ENCODE data around the gene FUT8.
"Not testable (repeated sequence)": the region's sequence is repeated elsewhere in the genome, so short reads cannot be mapped to it uniquely, and the experiment has no call there.

FUT8 gene

DNA sequence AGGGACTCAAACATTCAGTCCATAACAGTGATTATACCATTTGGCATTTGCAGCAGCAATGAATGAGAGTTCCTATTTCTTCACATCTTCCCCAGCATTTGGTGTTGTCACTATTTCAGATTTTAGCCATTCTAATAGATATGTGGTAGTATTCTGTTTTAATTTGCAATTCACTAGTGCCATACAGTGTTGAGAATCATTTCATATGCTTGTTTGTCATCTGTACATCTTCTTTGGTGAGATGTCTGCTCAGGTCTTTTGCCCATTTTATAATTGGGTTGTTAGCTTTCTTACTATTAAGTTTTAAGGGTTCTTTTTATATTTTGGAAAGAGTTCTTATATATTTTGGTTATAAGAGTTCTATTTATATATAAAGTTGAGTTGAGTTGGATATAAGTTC lies 276.5 kb downstream of the FUT8 start:
- no peaks in the 10 kb centered on the region for H3K27me3 ChIP-seq (ENCODE audit: insufficient read depth, low read length, poor library complexity, severe bottlenecking)
- peaks cover 3% of the 10 kb centered on the region for H3K36me3 ChIP-seq (ENCODE audit: insufficient read depth, low read length)
- H3K79me2 ChIP-seq (ENCODE audit: insufficient read depth, low read length), result no peaks in the 10 kb centered on the region
- no peak overlapping the region for H3K9ac ChIP-seq (ENCODE audit: low read depth, low read length, poor library complexity, severe bottlenecking)
- H3F3A ChIP-seq (ENCODE audit: low read depth), result no peaks in the 10 kb centered on the region
- H3K9me2 ChIP-seq (replicated peaks; ENCODE audit: low read depth, low read length), result no peaks in the 10 kb centered on the region
- no peak overlapping the region for H2AFZ ChIP-seq (ENCODE audit: low read length)
- no peak overlapping the region for H3K4me3 ChIP-seq (ENCODE audit: low read length, poor library complexity, severe bottlenecking)
- no peaks in the 10 kb centered on the region for H3K4me1 ChIP-seq (ENCODE audit: insufficient read depth, low read length, poor library complexity, severe bottlenecking)
- no peaks in the 10 kb centered on the region for H4K20me1 ChIP-seq (ENCODE audit: insufficient read depth, low read length, poor library complexity, severe bottlenecking)
- no peak overlapping the region for H3K4me2 ChIP-seq (ENCODE audit: low read depth, low read length, poor library complexity, severe bottlenecking)
- TF ChIP-seq EZH2phosphoT487 (IDR thresholded peaks at IDR 0.05; ENCODE audit: borderline replicate concordance), result no peak
- TF ChIP-seq, protein P1, sequence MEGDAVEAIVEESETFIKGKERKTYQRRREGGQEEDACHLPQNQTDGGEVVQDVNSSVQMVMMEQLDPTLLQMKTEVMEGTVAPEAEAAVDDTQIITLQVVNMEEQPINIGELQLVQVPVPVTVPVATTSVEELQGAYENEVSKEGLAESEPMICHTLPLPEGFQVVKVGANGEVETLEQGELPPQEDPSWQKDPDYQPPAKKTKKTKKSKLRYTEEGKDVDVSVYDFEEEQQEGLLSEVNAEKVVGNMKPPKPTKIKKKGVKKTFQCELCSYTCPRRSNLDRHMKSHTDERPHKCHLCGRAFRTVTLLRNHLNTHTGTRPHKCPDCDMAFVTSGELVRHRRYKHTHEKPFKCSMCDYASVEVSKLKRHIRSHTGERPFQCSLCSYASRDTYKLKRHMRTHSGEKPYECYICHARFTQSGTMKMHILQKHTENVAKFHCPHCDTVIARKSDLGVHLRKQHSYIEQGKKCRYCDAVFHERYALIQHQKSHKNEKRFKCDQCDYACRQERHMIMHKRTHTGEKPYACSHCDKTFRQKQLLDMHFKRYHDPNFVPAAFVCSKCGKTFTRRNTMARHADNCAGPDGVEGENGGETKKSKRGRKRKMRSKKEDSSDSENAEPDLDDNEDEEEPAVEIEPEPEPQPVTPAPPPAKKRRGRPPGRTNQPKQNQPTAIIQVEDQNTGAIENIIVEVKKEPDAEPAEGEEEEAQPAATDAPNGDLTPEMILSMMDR (conservative IDR thresholded peaks at IDR 0.05; ENCODE audit: low read length), result no peak
- no peaks in the 10 kb centered on the region for H3K9me3 ChIP-seq (ENCODE audit: insufficient read depth, low read depth, low read length)

DNA sequence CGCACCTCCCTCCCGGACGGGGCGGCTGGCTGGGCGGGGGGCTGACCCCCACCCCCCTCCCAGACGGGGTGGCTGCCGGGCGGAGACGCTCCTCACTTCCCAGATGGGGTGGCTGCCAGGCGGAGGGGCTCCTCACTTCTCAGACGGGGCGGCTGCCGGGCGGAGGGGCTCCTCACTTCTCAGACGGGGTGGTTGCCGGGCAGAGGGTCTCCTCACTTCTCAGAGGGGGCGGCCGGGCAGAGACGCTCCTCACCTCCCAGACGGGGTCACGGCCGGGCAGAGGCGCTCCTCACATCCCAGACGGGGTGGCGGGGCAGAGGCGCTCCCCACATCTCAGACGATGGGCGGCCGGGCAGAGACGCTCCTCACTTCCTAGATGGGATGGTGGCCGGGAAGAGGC lies 280.0 kb downstream of the FUT8 start:
- not testable (repeated sequence) for H2AFZ ChIP-seq (ENCODE audit: low read length); H3K27me3 ChIP-seq (ENCODE audit: insufficient read depth, low read length, poor library complexity, severe bottlenecking); H3K79me2 ChIP-seq (ENCODE audit: insufficient read depth, low read length); H3K4me2 ChIP-seq (ENCODE audit: low read depth, low read length, poor library complexity, severe bottlenecking); H3K4me3 ChIP-seq (ENCODE audit: low read length, poor library complexity, severe bottlenecking); H3K36me3 ChIP-seq (ENCODE audit: insufficient read depth, low read length); H3K9me3 ChIP-seq (ENCODE audit: insufficient read depth, low read depth, low read length); H4K20me1 ChIP-seq (ENCODE audit: insufficient read depth, low read length, poor library complexity, severe bottlenecking); H3K9ac ChIP-seq (ENCODE audit: low read depth, low read length, poor library complexity, severe bottlenecking); H3K9me2 ChIP-seq (replicated peaks; ENCODE audit: low read depth, low read length); H3K4me1 ChIP-seq (ENCODE audit: insufficient read depth, low read length, poor library complexity, severe bottlenecking); H3F3A ChIP-seq (ENCODE audit: low read depth)

DNA sequence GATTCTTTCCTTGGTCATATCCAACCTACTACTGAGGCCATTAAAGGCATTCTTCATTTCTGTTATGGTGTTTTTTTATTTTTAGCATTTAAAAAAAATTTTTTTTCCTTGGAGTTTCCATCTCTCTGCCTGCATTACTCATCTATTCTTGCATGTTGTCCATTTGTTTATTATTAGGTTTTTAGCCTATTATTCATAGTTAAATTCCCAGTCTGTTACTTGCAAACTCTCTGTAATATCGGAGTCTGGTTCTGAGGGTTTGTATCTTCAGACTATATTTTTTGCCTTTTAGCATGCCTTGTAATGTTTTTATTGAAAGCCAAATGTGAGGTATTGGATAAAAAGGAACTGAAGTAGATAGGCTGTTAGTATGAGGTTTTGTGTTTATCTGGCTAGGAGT lies 284.3 kb downstream of the FUT8 start:
- H2AFZ ChIP-seq (ENCODE audit: low read length), result no peak overlapping the region
- H3F3A ChIP-seq (ENCODE audit: low read depth), result no peaks in the 10 kb centered on the region
- no peaks in the 10 kb centered on the region for H3K4me1 ChIP-seq (ENCODE audit: insufficient read depth, low read length, poor library complexity, severe bottlenecking)
- no peak overlapping the region for H3K4me2 ChIP-seq (ENCODE audit: low read depth, low read length, poor library complexity, severe bottlenecking)
- H3K79me2 ChIP-seq (ENCODE audit: insufficient read depth, low read length), result no peaks in the 10 kb centered on the region
- TF ChIP-seq, protein P1 (conservative IDR thresholded peaks at IDR 0.05; ENCODE audit: low read length), result no peak
- no peaks in the 10 kb centered on the region for H4K20me1 ChIP-seq (ENCODE audit: insufficient read depth, low read length, poor library complexity, severe bottlenecking)
- H3K27me3 ChIP-seq (ENCODE audit: insufficient read depth, low read length, poor library complexity, severe bottlenecking), result no peaks in the 10 kb centered on the region
- H3K9me3 ChIP-seq (ENCODE audit: insufficient read depth, low read depth, low read length), result peaks cover 5% of the 10 kb centered on the region; the same call in 1 of the 2 replicates
- H3K36me3 ChIP-seq (ENCODE audit: insufficient read depth, low read length), result no peaks in the 10 kb centered on the region
- no peak overlapping the region for H3K4me3 ChIP-seq (ENCODE audit: low read length, poor library complexity, severe bottlenecking)
- H3K9ac ChIP-seq (ENCODE audit: low read depth, low read length, poor library complexity, severe bottlenecking), result no peak overlapping the region
- no peaks in the 10 kb centered on the region for H3K9me2 ChIP-seq (replicated peaks; ENCODE audit: low read depth, low read length)

DNA sequence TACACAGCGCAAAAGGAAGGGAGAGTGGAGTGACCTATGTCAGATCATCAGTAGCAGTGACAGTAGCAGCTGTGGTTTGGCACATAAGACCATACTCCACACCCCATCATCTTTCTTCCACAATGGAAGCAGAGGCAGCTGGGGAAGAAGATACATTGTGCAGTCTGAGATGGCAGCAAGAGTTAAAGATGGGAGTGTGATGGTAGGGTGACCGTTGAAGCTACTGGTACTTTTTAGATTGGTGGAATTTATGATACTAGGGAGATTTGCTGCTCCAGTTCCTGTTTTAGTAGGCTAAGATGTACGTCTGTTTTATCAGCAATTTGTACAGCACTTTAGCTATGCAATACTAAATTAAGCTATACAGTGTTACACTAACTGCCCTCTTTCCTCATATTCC lies 291.0 kb downstream of the FUT8 start:
- no peaks in the 10 kb centered on the region; the same call in 1 of the 2 replicates for H3K36me3 ChIP-seq (ENCODE audit: insufficient read depth, low read length)
- H4K20me1 ChIP-seq (ENCODE audit: insufficient read depth, low read length, poor library complexity, severe bottlenecking), result no peaks in the 10 kb centered on the region
- no peaks in the 10 kb centered on the region for H3K9me2 ChIP-seq (replicated peaks; ENCODE audit: low read depth, low read length)
- H3K9me3 ChIP-seq (ENCODE audit: insufficient read depth, low read depth, low read length), result peaks cover 4% of the 10 kb centered on the region; the same call in 1 of the 2 replicates
- H3K4me3 ChIP-seq (ENCODE audit: low read length, poor library complexity, severe bottlenecking), result no peak overlapping the region
- H3K27me3 ChIP-seq (ENCODE audit: insufficient read depth, low read length, poor library complexity, severe bottlenecking), result no peaks in the 10 kb centered on the region
- no peak overlapping the region for H3K4me2 ChIP-seq (ENCODE audit: low read depth, low read length, poor library complexity, severe bottlenecking)
- peaks cover 7% of the 10 kb centered on the region for H3K4me1 ChIP-seq (ENCODE audit: insufficient read depth, low read length, poor library complexity, severe bottlenecking)
- TF ChIP-seq, protein P1 (conservative IDR thresholded peaks at IDR 0.05; ENCODE audit: low read length), result no peak
- no peak for TF ChIP-seq EZH2phosphoT487 (IDR thresholded peaks at IDR 0.05; ENCODE audit: borderline replicate concordance)
- H3K79me2 ChIP-seq (ENCODE audit: insufficient read depth, low read length), result no peaks in the 10 kb centered on the region
- no peak overlapping the region for H2AFZ ChIP-seq (ENCODE audit: low read length)
- no peak overlapping the region for H3K9ac ChIP-seq (ENCODE audit: low read depth, low read length, poor library complexity, severe bottlenecking)
- H3F3A ChIP-seq (ENCODE audit: low read depth), result no peaks in the 10 kb centered on the region

Data from Loucy (cell line).